HEK293 (cell line): Measurements from ENCODE around the gene UBXN4.

Experiments
- CTCF ChIA-PET: fragments of 350-600 bp; formaldehyde crosslinking; extraction: SDS; loops from one replicate; lab custom pipeline; 2021; ENCODE audit warnings: antibody characterized with exemption; lab: Yijun Ruan, JAX
- POLR2A ChIA-PET: fragments of 300-600 bp; formaldehyde crosslinking; extraction: SDS; loops from one replicate; lab custom pipeline; 2020; ENCODE audit warnings: antibody characterized with exemption, inconsistent platforms; lab: Yijun Ruan, JAX
- H3K27ac ChIP-seq: fragments of 200-500 bp; sonication (Bioruptor generic); 2 replicates; pipeline ENCODE4 v1.5.1; 2014; ENCODE audit warnings: low read depth, low read length, control low read depth, inconsistent platforms; ENCODE audit errors: extremely low read depth
- H3K36me3 ChIP-seq, 2 experiments: fragments of 200-500 bp in 1 of 2; sonication (Bioruptor generic) in 1 of 2; 1 replicate in 1 of 2; 2 replicates in 1 of 2; pipeline ENCODE4 v1.5.1; 2014 to 2017; ENCODE audit warnings: inconsistent platforms in 2 of 2, low read length in 2 of 2; ENCODE audit not compliant: control insufficient read depth in 2 of 2, insufficient read depth in 1 of 2
- H3K4me1 ChIP-seq: fragments of 200-500 bp; sonication (Bioruptor generic); 2 replicates; pipeline ENCODE4 v1.5.1; 2014; ENCODE audit warnings: mild to moderate bottlenecking, low read length, inconsistent platforms; ENCODE audit not compliant: control insufficient read depth, insufficient read depth
- H3K4me3 ChIP-seq: 2 replicates; pipeline ENCODE4 v1.5.1; 2011; ENCODE audit warnings: low read depth, mild to moderate bottlenecking, control low read depth, low read length, moderate library complexity
- H3K9me3 ChIP-seq: fragments of 200-500 bp; sonication (Bioruptor generic); 2 replicates; pipeline ENCODE4 v1.5.1; 2014; ENCODE audit warnings: low read depth, low read length, inconsistent platforms; ENCODE audit not compliant: control insufficient read depth, insufficient read depth
- GLIS2 ChIP-seq: fragments of 450-650 bp; formaldehyde crosslinking; IDR thresholded peaks from 2 replicates; pipeline ENCODE4 v1.5.1; 2016; ENCODE audit warnings: missing biosample characterization, missing genetic modification characterization
- MEIS1 ChIP-seq: sonication (generic); formaldehyde crosslinking; IDR thresholded peaks from 2 replicates; pipeline ENCODE4 v1.8.1; 2022; ENCODE audit warnings: missing genetic modification reagents, mild to moderate bottlenecking, borderline replicate concordance
- PRDM1 ChIP-seq: fragments of 450-650 bp; formaldehyde crosslinking; IDR thresholded peaks from 2 replicates; pipeline ENCODE4; 2016; ENCODE audit warnings: missing biosample characterization, missing genetic modification characterization
- SCRT1 ChIP-seq: fragments of 450-650 bp; formaldehyde crosslinking; IDR thresholded peaks from 2 replicates; pipeline ENCODE4 v1.5.1; 2016; ENCODE audit warnings: missing biosample characterization, missing genetic modification characterization, borderline replicate concordance
- ZNF132 ChIP-seq: fragments of 450-650 bp; formaldehyde crosslinking; IDR thresholded peaks from 2 replicates; pipeline ENCODE4 v1.5.1; 2017; ENCODE audit warnings: missing biosample characterization, missing genetic modification characterization, borderline replicate concordance
- ZNF24 ChIP-seq: fragments of 450-650 bp; formaldehyde crosslinking; IDR thresholded peaks from 2 replicates; pipeline ENCODE4 v1.5.1; 2016; ENCODE audit warnings: missing biosample characterization, missing genetic modification characterization
- ZNF549 ChIP-seq: fragments of 450-650 bp; IDR thresholded peaks from 2 replicates; pipeline ENCODE4 v1.5.1; 2018; ENCODE audit warnings: missing biosample characterization, missing genetic modification characterization, mild to moderate bottlenecking, inconsistent platforms, moderate library complexity
- ZNF596 ChIP-seq: fragments of 450-650 bp; IDR thresholded peaks from 2 replicates; pipeline ENCODE4 v1.5.0; 2018; ENCODE audit warnings: missing biosample characterization, mild to moderate bottlenecking, missing genetic modification characterization, moderate library complexity
- ZNF624 ChIP-seq: fragments of 450-650 bp; formaldehyde crosslinking; IDR thresholded peaks from 2 replicates; pipeline ENCODE4 v1.5.1; 2017; ENCODE audit warnings: missing biosample characterization, missing genetic modification characterization
- ZNF654 ChIP-seq: fragments of 450-650 bp; formaldehyde crosslinking; IDR thresholded peaks from 2 replicates; pipeline ENCODE4 v1.5.1; 2016; ENCODE audit warnings: low read depth, missing biosample characterization, missing genetic modification characterization
- TF ChIP-seq, protein P1 (sequence below): fragments of 450-650 bp; formaldehyde crosslinking; IDR thresholded peaks from 2 replicates; pipeline ENCODE4 v1.5.1; 2016; ENCODE audit warnings: missing biosample characterization, missing genetic modification characterization
- TF ChIP-seq, protein P2 (sequence below): fragments of 450-650 bp; formaldehyde crosslinking; IDR thresholded peaks from 2 replicates; pipeline ENCODE4 v1.5.1; 2016; ENCODE audit warnings: missing biosample characterization, missing genetic modification characterization, low read depth

The UBXN4 gene

DNA sequence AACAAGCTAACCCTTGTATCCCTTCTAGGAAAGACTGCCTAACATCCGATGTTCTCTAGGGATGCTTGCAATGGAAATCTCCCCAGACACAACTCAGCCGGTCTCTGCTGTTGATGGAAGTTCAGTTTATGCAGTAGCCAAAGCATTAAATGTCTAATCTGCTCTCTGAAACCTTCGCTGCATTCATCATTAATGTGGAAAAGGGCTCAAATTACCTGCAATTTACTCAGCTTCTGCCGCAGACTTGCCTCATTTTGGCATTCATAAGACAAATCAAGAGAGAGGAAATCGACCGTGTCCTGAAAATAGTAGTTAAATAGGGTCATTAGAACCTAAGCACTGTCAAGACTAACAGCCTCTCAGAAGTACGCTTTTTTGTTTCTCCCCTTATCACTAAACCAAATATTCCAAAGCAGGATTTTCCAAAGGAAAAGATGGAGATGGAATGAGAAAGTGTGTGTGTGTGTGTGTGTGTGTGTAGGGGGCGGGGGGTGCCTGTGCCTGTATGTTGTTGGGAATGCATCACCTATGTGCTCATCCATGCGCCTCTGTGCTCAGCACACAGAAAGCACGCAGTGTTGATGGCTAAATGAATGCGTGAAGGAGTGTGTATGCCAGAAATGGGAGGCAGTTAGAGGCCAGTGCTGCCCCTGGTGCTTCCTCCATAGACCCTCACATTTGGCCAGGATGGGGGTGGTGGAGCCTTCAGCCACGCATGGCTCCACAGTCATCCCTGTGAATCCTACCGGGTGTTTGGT lies 87.9 kb downstream of the UBXN4 start (continued):
- TF ChIP-seq, protein P1, sequence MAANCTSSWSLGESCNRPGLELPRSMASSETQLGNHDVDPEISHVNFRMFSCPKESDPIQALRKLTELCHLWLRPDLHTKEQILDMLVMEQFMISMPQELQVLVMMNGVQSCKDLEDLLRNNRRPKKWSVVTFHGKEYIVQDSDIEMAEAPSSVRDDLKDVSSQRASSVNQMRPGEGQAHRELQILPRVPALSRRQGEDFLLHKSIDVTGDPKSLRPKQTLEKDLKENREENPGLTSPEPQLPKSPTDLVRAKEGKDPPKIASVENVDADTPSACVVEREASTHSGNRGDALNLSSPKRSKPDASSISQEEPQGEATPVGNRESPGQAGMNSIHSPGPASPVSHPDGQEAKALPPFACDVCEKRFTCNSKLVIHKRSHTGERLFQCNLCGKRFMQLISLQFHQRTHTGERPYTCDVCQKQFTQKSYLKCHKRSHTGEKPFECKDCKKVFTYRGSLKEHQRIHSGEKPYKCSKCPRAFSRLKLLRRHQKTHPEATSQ (tag by site-specific recombination) = no peak
- TF ChIP-seq ZNF624 (tag by site-specific recombination) (no peak), ZNF549 (tag by site-specific recombination) (no peak)

DNA sequence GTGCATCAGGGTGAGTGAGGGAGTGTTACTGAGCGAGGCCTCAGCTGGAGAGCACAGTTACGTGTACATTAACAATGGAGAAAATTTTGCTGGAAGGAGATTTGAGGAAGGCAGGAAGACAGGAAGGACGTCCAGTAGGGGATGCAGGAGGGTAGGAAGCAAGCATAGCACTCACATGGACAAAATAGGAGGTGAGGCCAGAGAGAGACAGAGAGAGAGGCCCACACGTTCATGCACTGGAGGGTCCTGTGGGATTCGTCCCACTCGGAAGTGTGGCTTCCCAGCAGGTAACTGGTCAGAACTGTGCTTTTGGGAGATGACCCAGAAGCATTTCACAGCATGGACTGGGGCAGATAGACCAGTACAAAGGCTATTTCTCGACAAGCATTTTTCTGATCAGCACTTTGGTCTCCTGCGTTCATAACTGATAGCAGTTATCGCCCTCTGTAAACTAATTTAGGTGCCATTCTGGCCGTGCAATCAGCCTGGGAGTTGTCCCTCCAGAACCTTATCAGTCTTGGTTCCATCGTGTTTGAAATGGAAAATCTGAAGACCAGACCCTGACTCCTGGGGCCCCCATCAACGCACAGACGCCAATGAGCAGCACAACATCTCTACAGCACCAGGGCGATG lies 89.6 kb downstream of the UBXN4 start:
- CTCF ChIA-PET = no interaction called here
- no peak for TF ChIP-seq MEIS1
- Histone ChIP-seq H3K4me1 (no peaks in the 10 kb centered on the region), H3K27ac (no peak overlapping the region), H3K9me3 (no peaks in the 10 kb centered on the region), H3K4me3 (no peak overlapping the region), H3K36me3 (peaks cover 0 to under 1% of the 10 kb centered on the region in 2 experiments; a peak in 1 of 3 replicates)
- POLR2A ChIA-PET = no interaction called here

DNA sequence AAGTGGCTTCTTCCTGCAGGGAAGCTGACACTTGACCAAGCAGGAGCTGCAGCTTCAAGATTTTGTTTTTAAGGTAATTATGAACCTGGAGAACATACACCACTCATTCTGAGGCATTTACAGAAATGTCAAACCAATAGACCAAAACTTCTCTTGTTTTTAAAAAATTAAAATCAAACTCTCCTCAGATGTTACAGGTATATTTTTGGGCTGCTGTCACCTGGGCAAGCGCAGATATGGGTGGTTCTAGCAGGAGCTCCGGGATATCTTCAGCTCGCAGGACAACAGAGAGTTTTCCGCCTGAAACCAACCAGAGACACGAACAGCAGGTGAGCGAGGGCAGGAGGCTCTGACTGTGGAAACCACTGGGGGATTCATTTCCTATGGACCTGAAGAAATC lies 91.2 kb downstream of the UBXN4 start:
- ChIA-PET POLR2A (interaction anchor here (0.6 kb wide), 1 partner anchor 342 kb away, joined by 3 read pairs; no protein-coding TSS in a partner anchor), CTCF (interaction anchor here (0.7 to 1.1 kb wide), 3 partner anchors 35 to 844 kb away, joined by 3 to 6 read pairs (median 3); no protein-coding TSS in a partner anchor)
- H3K4me3 ChIP-seq = no peak overlapping the region
- TF ChIP-seq GLIS2 (tag by site-specific recombination) (no peak), ZNF596 (tag by site-specific recombination) (no peak), SCRT1 (tag by site-specific recombination) (no peak), ZNF132 (tag by site-specific recombination) (no peak), PRDM1 (no peak), ZNF654 (tag by site-specific recombination) (no peak), ZNF24 (tag by site-specific recombination) (no peak)
- TF ChIP-seq, protein P2, sequence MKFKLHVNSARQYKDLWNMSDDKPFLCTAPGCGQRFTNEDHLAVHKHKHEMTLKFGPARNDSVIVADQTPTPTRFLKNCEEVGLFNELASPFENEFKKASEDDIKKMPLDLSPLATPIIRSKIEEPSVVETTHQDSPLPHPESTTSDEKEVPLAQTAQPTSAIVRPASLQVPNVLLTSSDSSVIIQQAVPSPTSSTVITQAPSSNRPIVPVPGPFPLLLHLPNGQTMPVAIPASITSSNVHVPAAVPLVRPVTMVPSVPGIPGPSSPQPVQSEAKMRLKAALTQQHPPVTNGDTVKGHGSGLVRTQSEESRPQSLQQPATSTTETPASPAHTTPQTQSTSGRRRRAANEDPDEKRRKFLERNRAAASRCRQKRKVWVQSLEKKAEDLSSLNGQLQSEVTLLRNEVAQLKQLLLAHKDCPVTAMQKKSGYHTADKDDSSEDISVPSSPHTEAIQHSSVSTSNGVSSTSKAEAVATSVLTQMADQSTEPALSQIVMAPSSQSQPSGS (tag by site-specific recombination) = no peak
- H3K27ac ChIP-seq = no peak overlapping the region
- no peaks in the 10 kb centered on the region for H3K9me3 ChIP-seq
- peaks cover 0 to 4% of the 10 kb centered on the region in 2 experiments; a peak in 1 of 3 replicates for H3K36me3 ChIP-seq
- H3K4me1 ChIP-seq = no peaks in the 10 kb centered on the region
